NCI-H345 treated with DMSO at 0.1 percent for 48 hours (cell line): ENCODE results near the gene CHST8.

Experiments
- DNase-seq: peaks from one replicate; lab custom pipeline; 2025; ENCODE audit not compliant: unreplicated experiment; lab: John Stamatoyannopoulos, UW

Gene CHST8

GRCh38 chr19:33784432-33784831, 162.7 kb downstream of the CHST8 start:
- no peak for DNase-seq

GRCh38 chr19:33785795-33786194, 164.0 kb downstream of the CHST8 start:
- DNase-seq = no peak

GRCh38 chr19:33788676-33789075, 166.9 kb downstream of the CHST8 start:
- no peak for DNase-seq

GRCh38 chr19:33789344-33789743, 167.6 kb downstream of the CHST8 start:
- no peak for DNase-seq

- no peak for DNase-seq
These were observed 173.1 kb downstream of the CHST8 start for GRCh38 chr19:33794683-33795369.

GRCh38 chr19:33795370-33796163, 173.8 kb downstream of the CHST8 start:
- no peak for DNase-seq

GRCh38 chr19:33796164-33796875, 174.6 kb downstream of the CHST8 start, which contains the start of gene KCTD15:
Gene KCTD15 (plus strand): TSS chr19:33796870. CDS start chr19:33800455, 3,585 bp downstream.
- DNase-seq = no peak

- DNase-seq = no peak
These were observed 176.3 kb downstream of the CHST8 start for GRCh38 chr19:33797802-33798671.

GRCh38 chr19:33798681-33799111, 176.9 kb downstream of the CHST8 start:
- no peak for DNase-seq

- DNase-seq = no peak
These were observed 177.7 kb downstream of the CHST8 start for GRCh38 chr19:33799476-33799875.

- no peak for DNase-seq
These were observed 178.4 kb downstream of the CHST8 start for GRCh38 chr19:33800012-33800680.

GRCh38 chr19:33801411-33801810, 179.7 kb downstream of the CHST8 start:
- DNase-seq = no peak

- DNase-seq = no peak
These were observed 180.2 kb downstream of the CHST8 start for GRCh38 chr19:33802001-33802400.

GRCh38 chr19:33802801-33803200, 181.0 kb downstream of the CHST8 start:
- no peak for DNase-seq

GRCh38 chr19:33803383-33803782, 181.6 kb downstream of the CHST8 start:
- DNase-seq = no peak

GRCh38 chr19:33804021-33804799, 182.5 kb downstream of the CHST8 start:
- DNase-seq = no peak

- no peak for DNase-seq
These were observed 183.6 kb downstream of the CHST8 start for GRCh38 chr19:33805313-33805712.

- no peak for DNase-seq
These were observed 184.2 kb downstream of the CHST8 start for GRCh38 chr19:33805840-33806433.

GRCh38 chr19:33806434-33806881, 184.7 kb downstream of the CHST8 start:
- DNase-seq = no peak
